Brain microvascular endothelial cell (primary cell): ENCODE data around the gene IKZF2.

Source experiments
- DNase-seq: peaks from one replicate; pipeline ENCODE4 v3.0.0-alpha.2; 2020
- H3K27ac ChIP-seq: fragments of 250-450 bp; sonication (Bioruptor Pico); 2 replicates; pipeline ENCODE4 v1.5.1; 2020; ENCODE audit warnings: mild to moderate bottlenecking, moderate library complexity
- H3K27me3 ChIP-seq: fragments of 250-450 bp; sonication (Bioruptor Pico); replicated peaks from 2 replicates; pipeline ENCODE4 v1.5.1; 2020; ENCODE audit warnings: mild to moderate bottlenecking
- H3K36me3 ChIP-seq: fragments of 250-450 bp; sonication (Bioruptor Pico); replicated peaks from 2 replicates; pipeline ENCODE4 v1.5.1; 2020; ENCODE audit warnings: mild to moderate bottlenecking
- H3K4me3 ChIP-seq: 2 replicates; pipeline ENCODE4 v1.5.1; 2011; ENCODE audit warnings: low read depth, mild to moderate bottlenecking, control low read depth, low read length, moderate library complexity
- in situ Hi-C: cut with HindIII; loops from 2 replicates; pipeline ENCODE4 v1.10.0; 2017; ENCODE audit warnings: low sequenced_read_pairs, low pct_ligation_motif_present
- TF ChIP-seq, protein P1 (sequence below): IDR thresholded peaks from 2 replicates; pipeline ENCODE4 v1.5.1; 2011; ENCODE audit warnings: low read depth, mild to moderate bottlenecking, moderate library complexity, low read length, control low read depth, inconsistent platforms; ENCODE audit errors: missing control alignments

Gene IKZF2

GRCh38 chr2:213147538-213147937 is 3.9 kb downstream of the IKZF2 start:
- TF ChIP-seq, protein P1, sequence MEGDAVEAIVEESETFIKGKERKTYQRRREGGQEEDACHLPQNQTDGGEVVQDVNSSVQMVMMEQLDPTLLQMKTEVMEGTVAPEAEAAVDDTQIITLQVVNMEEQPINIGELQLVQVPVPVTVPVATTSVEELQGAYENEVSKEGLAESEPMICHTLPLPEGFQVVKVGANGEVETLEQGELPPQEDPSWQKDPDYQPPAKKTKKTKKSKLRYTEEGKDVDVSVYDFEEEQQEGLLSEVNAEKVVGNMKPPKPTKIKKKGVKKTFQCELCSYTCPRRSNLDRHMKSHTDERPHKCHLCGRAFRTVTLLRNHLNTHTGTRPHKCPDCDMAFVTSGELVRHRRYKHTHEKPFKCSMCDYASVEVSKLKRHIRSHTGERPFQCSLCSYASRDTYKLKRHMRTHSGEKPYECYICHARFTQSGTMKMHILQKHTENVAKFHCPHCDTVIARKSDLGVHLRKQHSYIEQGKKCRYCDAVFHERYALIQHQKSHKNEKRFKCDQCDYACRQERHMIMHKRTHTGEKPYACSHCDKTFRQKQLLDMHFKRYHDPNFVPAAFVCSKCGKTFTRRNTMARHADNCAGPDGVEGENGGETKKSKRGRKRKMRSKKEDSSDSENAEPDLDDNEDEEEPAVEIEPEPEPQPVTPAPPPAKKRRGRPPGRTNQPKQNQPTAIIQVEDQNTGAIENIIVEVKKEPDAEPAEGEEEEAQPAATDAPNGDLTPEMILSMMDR = no peak
- Histone ChIP-seq H3K4me3 (no peak overlapping the region), H3K36me3 (peaks cover 8% of the 10 kb centered on the region), H3K27me3 (no peaks in the 10 kb centered on the region), H3K27ac (no peak overlapping the region)
- no peak for DNase-seq
- in situ Hi-C loops = no loop called here

GRCh38 chr2:213145715-213146242 is 5.6 kb downstream of the IKZF2 start:
- TF ChIP-seq, protein P1 = no peak
- no peak for DNase-seq
- Histone ChIP-seq H3K4me3 (no peak overlapping the region), H3K27me3 (no peaks in the 10 kb centered on the region), H3K36me3 (peaks cover 8% of the 10 kb centered on the region), H3K27ac (no peak overlapping the region)
- in situ Hi-C loops = no loop called here

DNA sequence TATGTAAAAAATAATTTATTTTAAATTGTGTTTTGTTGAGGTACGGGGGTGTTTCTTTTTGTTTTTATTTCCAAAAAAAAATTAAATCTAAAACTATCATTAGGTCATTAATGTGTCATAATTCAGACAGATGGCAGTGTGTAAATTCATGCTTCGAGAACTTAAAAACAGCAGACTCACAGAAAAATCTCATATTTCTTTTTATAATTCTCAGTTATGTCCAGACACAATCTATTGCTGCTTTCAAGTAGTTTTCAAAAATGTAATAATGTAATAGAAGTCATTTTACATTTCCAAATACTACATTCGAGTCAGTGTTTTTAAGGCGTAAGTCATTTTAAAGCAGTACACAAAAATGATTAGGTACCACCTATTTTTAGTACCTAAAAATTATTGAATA is 14.3 kb downstream of the IKZF2 start:
- Histone ChIP-seq H3K27me3 (no peaks in the 10 kb centered on the region), H3K4me3 (no peak overlapping the region), H3K27ac (no peak overlapping the region), H3K36me3 (no peaks in the 10 kb centered on the region)
- DNase-seq = no peak
- TF ChIP-seq, protein P1 = no peak
- in situ Hi-C loops = no loop called here

DNA sequence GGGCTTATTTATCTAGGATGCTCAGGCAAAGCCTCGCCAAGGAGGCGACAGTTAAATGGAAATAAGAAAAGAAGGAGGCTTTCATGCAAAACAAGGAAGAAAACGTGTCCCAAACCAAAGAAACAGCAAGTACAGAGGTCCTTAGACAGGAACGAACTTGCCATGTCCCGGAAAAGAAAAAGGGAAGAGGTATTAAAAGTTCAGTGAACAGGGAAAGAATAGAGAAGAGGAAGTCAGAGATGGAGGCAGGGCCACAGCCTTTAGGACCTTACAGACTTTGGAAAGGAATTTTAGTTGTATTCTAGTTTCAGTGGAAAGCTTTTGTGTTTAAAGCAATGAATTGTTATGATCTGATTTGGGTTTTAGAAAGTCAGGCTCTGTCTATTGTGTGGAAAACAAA is 22.1 kb downstream of the IKZF2 start:
- no peaks in the 10 kb centered on the region for H3K27me3 ChIP-seq
- TF ChIP-seq, protein P1 = no peak
- no peak for DNase-seq
- in situ Hi-C loops = no loop called here
- H3K36me3 ChIP-seq = no peaks in the 10 kb centered on the region
- H3K27ac ChIP-seq = no peak overlapping the region
- H3K4me3 ChIP-seq = no peak overlapping the region

- in situ Hi-C loops = no loop called here
- TF ChIP-seq, protein P1 = peak; percentile 31
- DNase-seq = peak; percentile 36
- no peaks in the 10 kb centered on the region for H3K27me3 ChIP-seq
- H3K4me3 ChIP-seq = no peak overlapping the region
- peak overlapping the region; percentile 34 for H3K27ac ChIP-seq
- no peaks in the 10 kb centered on the region for H3K36me3 ChIP-seq
Measured at GRCh38 chr2:213125646-213126347, 25.6 kb downstream of the IKZF2 start.

DNA sequence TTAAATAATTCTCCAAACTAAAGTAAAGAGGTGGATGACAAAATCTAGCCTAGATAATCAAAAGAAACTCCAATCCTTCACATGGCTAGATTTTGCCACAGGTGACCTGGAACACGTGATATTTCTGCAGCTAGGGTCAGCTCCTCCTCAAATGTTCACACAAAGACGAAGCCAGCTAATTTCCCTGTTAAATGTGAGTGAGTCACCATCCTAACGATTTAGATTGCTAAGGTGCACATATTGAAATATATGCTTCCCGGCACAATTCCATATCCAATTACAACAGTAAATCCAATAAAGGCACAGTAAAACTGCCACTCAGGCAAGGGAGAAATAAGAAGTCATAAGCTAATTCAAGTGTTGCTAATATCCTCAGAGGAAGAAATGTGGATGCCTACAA is 28.7 kb downstream of the IKZF2 start:
- in situ Hi-C loops = no loop called here
- no peak overlapping the region for H3K27ac ChIP-seq
- DNase-seq = no peak
- H3K36me3 ChIP-seq = no peaks in the 10 kb centered on the region
- H3K27me3 ChIP-seq = no peaks in the 10 kb centered on the region
- no peak overlapping the region for H3K4me3 ChIP-seq
- TF ChIP-seq, protein P1 = no peak
